ENCODE measurements around the gene PDE1C.

PDE1C gene

GRCh38 chr7:31937982-31938381 is 132.2 kb downstream of the PDE1C start:
- DNase-seq, result no peak

- no peak for DNase-seq
Observed at GRCh38 chr7:31935124-31936054, 134.8 kb downstream of the PDE1C start.

- DNase-seq, result no peak
Observed at GRCh38 chr7:31934551-31934950, 135.7 kb downstream of the PDE1C start.

DNA sequence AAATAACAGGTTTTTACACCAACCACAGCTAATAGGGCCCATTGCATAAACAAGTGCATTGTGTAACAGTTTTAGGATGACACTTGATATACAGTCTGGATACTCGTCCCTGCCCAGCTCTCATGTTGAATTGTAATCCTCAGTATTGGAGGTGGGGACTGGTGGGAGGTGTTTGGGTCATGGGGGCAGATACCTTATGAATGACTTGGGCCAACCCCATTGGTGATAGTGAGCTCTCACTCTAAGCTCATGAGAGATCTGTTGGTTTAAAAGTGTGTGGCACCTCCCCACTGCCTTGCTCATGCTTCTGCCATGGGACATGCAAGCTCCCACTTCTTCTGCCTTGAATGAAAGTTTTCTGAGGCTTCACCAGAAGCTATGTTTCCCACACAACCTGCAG is 136.7 kb downstream of the PDE1C start:
- DNase-seq, result no peak

- no peak for DNase-seq
Observed at GRCh38 chr7:31926991-31927584, 143.1 kb downstream of the PDE1C start.

DNA sequence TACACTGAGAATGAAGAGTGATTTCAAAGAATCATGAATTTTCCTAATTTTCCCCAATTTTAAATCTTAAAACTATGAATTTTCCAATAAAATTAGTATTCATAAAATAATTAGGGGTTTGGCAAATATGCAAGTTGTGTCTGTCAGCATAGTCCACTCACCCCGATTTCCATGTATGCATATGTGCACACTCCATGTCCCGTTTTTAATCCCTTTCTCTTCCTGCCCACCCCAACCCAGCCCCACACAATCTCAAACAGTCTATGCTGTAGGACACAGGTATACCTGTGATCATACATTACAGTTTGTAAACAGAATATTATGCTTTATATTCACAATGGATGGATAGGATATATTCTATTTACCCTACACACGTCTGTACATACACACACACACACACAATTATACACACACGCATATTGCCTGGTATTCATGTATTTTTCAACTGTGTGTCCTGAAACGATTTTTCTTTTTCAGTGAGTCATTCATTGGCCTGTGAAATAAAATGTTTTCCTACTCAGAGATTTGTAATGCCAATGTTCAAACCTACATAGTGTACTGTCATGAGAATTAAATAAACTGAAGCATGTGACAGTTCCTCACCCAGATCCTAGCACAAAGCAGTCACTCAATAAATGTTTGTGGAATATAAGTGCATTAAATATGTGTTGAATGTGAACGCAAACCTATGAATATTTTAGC is 144.3 kb downstream of the PDE1C start:
- DNase-seq, result no peak

- no peak for DNase-seq
Observed at GRCh38 chr7:31924251-31924650, 146.0 kb downstream of the PDE1C start.

DNA sequence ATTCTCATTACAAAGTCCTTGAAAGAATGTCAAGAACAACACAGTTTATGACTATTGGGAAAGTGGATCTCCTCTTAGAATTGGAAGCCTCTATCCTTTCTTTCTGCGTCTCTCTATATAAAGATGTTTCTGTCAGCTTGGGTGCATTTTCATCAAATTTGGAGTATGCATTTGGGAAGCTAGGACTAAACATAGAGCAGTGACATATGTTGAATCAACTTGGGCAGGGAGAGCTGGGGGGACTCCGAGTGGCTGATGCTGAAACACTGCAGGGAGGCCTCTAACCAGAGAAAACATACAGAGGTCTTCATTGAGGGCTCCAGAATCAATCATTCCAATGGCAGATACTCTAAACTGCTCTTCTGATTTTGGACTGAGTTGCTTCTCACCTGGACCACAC is 147.4 kb downstream of the PDE1C start:
- DNase-seq, result no peak

- no peak for DNase-seq
Observed at GRCh38 chr7:31921047-31921446, 149.2 kb downstream of the PDE1C start.

GRCh38 chr7:31919678-31920369 is 150.4 kb downstream of the PDE1C start:
- no peak for DNase-seq

DNA sequence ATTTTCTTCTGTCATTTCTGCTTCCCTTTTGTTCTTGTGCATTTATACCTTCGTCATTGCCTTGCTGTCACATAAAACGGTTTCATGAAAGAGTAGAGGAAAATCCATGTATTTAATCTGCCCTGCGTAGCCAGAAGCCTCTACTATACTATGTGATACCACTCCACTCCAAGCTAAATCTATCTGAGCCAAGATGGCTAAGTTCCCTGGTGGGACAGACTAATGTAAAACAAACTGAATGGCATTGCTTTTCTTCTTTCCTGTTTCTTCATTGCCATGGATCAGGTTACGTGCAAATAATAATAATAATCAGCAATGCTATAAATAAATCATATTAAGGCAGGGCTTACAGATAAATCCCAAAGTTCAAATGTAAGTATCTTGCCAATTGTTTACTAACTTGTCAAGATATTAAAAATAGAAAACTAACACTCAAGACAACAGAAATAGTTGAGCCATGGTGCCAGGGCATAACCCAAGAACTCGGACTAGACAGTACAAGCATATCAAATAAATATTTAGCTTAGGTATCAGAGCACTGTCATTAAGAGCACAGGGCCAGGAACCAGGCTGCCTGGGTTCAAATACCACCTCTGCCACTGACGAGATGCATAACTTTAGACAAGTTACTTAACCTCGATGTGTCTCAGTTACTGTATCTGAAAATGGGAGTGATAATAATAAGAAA is 151.4 kb downstream of the PDE1C start:
- DNase-seq, result no peak

- DNase-seq, result no peak
Observed at GRCh38 chr7:31917256-31917655, 153.0 kb downstream of the PDE1C start.

DNA sequence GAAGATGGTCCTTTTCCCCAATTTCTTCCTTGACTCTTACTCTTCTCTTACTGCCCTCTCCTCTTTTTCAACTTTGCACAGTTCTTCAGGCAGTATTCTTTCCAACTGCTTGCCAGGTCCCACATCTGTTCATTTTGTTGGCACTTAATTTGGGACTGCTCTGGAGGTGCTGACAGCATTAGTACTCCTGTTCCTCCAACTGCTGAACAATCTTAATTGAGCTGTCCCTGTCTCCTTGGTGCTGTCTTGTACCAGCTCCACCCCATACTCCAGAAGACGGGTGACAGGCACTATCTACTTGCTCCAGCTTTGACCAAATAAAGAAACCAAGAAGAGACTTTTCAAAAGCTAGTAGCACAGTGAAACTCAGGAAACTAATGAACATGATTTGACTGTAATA is 160.0 kb downstream of the PDE1C start:
- no peak for DNase-seq

GRCh38 chr7:31906479-31907171 is 163.6 kb downstream of the PDE1C start:
- no peak for DNase-seq

DNA sequence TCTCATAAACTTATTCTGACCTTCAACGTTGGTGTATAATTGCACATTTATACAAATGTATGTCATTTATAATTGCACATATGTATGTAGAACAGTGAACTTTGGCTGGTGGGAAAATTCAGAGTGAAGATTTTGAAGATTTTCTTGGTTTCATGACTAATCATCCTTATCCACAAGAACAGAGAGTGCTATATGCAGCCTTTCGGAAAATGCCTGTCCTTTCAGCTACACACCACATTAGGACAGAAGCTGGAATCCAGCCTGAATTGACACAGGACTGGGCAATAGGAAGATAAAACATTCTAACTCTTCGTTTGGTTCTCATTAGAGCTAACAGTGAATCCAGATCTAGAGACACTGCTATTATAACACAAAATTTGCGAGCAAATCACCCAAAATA is 166.2 kb downstream of the PDE1C start:
- DNase-seq, result no peak

GRCh38 chr7:31899356-31899927 is 170.8 kb downstream of the PDE1C start:
- DNase-seq, result no peak

- DNase-seq, result no peak
Observed at GRCh38 chr7:31896925-31897324, 173.3 kb downstream of the PDE1C start.

- no peak for DNase-seq
Observed at GRCh38 chr7:31894308-31894707, 175.9 kb downstream of the PDE1C start.

- DNase-seq, result no peak
Observed at GRCh38 chr7:31893365-31893764, 176.8 kb downstream of the PDE1C start.

GRCh38 chr7:31892099-31892829 is 177.9 kb downstream of the PDE1C start:
- DNase-seq, result no peak

- peak in 1 of 2 donors; percentile 62 for DNase-seq
Observed at GRCh38 chr7:31890766-31891165, 179.4 kb downstream of the PDE1C start.
